Esophagus (tissue), 2 donors: ENCODE results near the gene ONECUT1. TPM values are rescaled to one million over a fixed set of nuclear protein-coding genes. Genes with fewer than 3 reads are reported as not detected.

Experiments used
- H3K27ac ChIP-seq, 2 donors: one replicate each; pipeline ENCODE4 v1.5.1; 2013; ENCODE audit warnings: low read depth in 2 of 2, mild to moderate bottlenecking in 2 of 2, inconsistent platforms in 1 of 2, low read length in 1 of 2, moderate library complexity in 1 of 2
- H3K27me3 ChIP-seq, 2 donors: one replicate each; pipeline ENCODE4 v1.6.1; 2013; ENCODE audit warnings: low read length in 2 of 2, control low read depth in 1 of 2, mild to moderate bottlenecking in 1 of 2; ENCODE audit not compliant: insufficient read depth in 2 of 2, control insufficient read depth in 1 of 2
- H3K36me3 ChIP-seq, 2 donors: one replicate each; pipeline ENCODE4 v1.6.1; 2013; ENCODE audit warnings: low read length in 1 of 2; ENCODE audit not compliant: control insufficient read depth in 2 of 2, insufficient read depth in 2 of 2
- H3K4me1 ChIP-seq, 2 donors: one replicate each; pipeline ENCODE4 v1.6.1; 2013; ENCODE audit warnings: low read length in 1 of 2; ENCODE audit not compliant: control insufficient read depth in 2 of 2, insufficient read depth in 2 of 2
- H3K4me3 ChIP-seq, 2 donors: one replicate each; pipeline ENCODE4 v1.5.1; 2013; ENCODE audit warnings: low read length in 2 of 2, mild to moderate bottlenecking in 2 of 2, low read depth in 1 of 2, moderate library complexity in 1 of 2
- H3K9me3 ChIP-seq, 2 donors: one replicate each; pipeline ENCODE4 v1.6.1; 2013; ENCODE audit warnings: mild to moderate bottlenecking in 2 of 2, low read depth in 1 of 2, low read length in 1 of 2, moderate library complexity in 1 of 2; ENCODE audit not compliant: control insufficient read depth in 2 of 2, insufficient read depth in 1 of 2
- WGBS, 2 donors: extraction: QIAGEN DNeasy Blood & Tissue Kit; methylation state at CpG; one replicate each; pipeline ENCODE4 v1.1.7; 2013; 5-methylcytosine and 5-hydroxymethylcytosine counted together
- polyA plus RNA-seq, 2 donors: library from polyadenylated mRNA; stranded (reverse); fragments of 200-250 nt; gene quantifications; one replicate each; pipeline ENCODE4 v1.2.3, GENCODE V29; 2013
- donor health status: healthy with polysubstance abuse.
- donor health status: Bipolar disorder and iron deficiency.

ONECUT1 gene
- polyA plus RNA-seq, 2 donors = not detected

GRCh38 chr15:52760562-52760961 lies 29.6 kb downstream of the ONECUT1 start:
- H3K4me3 ChIP-seq = no peak overlapping the region
- 67 to 73% methylated on average over 1 of the region's 1 CpG for WGBS, 2 donors
- H3K9me3 ChIP-seq = no peaks in the 10 kb centered on the region

DNA sequence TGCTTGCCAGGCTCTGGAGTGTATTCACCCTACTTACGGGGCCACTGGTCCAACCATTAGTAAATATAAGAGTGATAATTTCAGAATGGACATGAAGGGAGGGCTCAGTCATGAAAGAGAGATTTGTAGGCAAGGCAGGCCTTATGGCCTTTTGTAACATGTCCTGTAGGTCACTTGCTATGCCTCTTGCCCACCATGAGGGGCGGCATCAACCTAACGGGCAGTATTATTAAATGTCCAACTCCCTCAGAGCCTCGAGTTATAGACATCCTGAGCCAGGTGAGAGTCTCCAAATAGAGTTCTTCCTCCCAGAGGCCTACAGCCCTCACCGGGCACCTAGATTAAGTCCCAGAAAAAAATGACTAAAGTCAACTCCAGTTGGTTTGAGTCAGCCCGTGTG lies 30.2 kb downstream of the ONECUT1 start:
- 88 to 91% methylated on average over 6 of the region's 6 CpGs for WGBS, 2 donors
- Histone ChIP-seq H3K27me3 (peaks cover 0 to 5% of the 10 kb centered on the region in 2 donors), H3K36me3 (no peaks in the 10 kb centered on the region), H3K27ac (no peak overlapping the region), H3K9me3 (no peaks in the 10 kb centered on the region), H3K4me3 (no peak overlapping the region), H3K4me1 (no peaks in the 10 kb centered on the region)

More at GRCh38 chr15:52760562-52760961, 29.6 kb downstream of the ONECUT1 start:
- peaks cover 0 to 5% of the 10 kb centered on the region in 2 donors for H3K27me3 ChIP-seq
- no peaks in the 10 kb centered on the region for H3K4me1 ChIP-seq
- H3K36me3 ChIP-seq = no peaks in the 10 kb centered on the region
- H3K27ac ChIP-seq = no peak overlapping the region

DNA sequence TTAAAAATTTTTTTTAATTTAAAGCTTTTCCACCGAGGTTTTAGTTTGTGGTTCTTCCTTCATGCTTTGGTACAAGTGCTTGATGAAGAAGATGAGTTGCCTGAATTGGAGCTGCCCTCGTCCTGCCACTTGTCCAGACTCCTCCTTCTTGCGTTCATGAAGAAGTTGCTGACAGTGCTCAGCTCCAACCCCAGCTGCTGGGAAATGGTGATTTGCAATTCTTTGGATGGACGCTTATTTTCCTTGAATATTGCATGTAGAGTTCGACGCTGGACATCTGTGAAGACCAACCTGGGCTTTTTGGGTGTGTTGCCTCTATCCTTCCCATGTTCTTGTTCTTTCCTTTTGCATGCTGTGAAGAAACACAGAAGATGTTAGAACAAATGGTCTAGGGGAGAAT lies 32.6 kb downstream of the ONECUT1 start:
- Histone ChIP-seq H3K4me1 (no peaks in the 10 kb centered on the region), H3K36me3 (no peaks in the 10 kb centered on the region), H3K27ac (no peak overlapping the region), H3K27me3 (peaks cover 0 to 5% of the 10 kb centered on the region in 2 donors), H3K9me3 (no peaks in the 10 kb centered on the region), H3K4me3 (no peak overlapping the region)
- WGBS, 2 donors = 84 to 91% methylated on average over 6 of the region's 6 CpGs

DNA sequence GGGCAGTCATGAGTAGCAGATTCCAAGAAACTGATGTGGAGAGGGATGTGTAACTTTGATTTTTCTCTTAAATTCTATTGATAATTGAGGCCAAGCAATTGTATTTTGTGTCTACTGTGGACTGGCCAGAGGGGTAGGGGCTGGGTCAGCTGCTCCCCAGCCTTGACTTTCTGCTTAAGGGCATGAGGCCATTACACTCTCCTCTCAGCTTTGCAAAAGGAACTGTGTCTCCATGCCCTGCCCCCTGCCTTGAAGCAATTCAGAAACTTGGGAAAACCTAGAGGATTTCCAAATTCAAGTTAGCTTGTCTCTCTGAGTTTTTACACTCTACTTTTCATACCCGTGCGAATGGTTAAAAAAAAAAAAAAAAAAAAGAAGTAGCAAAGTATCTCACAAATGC lies 38.6 kb downstream of the ONECUT1 start:
- 84 to 91% methylated on average over 2 of the region's 2 CpGs for WGBS, 2 donors
- no peak overlapping the region for H3K27ac ChIP-seq
- no peaks in the 10 kb centered on the region for H3K9me3 ChIP-seq
- no peaks in the 10 kb centered on the region for H3K4me1 ChIP-seq
- no peaks in the 10 kb centered on the region for H3K36me3 ChIP-seq
- H3K4me3 ChIP-seq = no peak overlapping the region
- no peaks in the 10 kb centered on the region for H3K27me3 ChIP-seq

DNA sequence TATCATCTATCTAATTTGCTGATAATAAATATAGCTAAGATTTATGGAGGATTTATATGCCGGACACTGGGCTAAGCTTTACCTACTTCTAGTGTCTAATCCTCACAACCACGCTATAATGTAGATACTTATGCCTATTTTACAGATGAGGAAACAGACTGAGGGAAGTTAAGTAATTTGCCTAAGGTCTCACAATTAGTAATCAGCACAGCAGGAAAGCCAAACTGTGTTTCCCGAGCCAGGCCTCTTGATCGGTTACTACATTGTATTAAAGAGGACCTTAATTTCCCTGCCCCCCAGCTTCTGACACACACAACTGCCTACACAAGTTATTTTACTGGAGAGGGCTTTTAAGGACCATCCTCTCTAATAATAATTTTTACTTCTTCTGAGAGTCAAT lies 40.9 kb downstream of the ONECUT1 start:
- Histone ChIP-seq H3K36me3 (no peaks in the 10 kb centered on the region), H3K4me3 (no peak overlapping the region), H3K4me1 (no peaks in the 10 kb centered on the region), H3K27ac (no peak overlapping the region), H3K9me3 (no peaks in the 10 kb centered on the region), H3K27me3 (no peaks in the 10 kb centered on the region)
- 65 to 67% methylated on average over 4 of the region's 4 CpGs for WGBS, 2 donors

- no peaks in the 10 kb centered on the region for H3K4me1 ChIP-seq
- H3K27me3 ChIP-seq = no peaks in the 10 kb centered on the region
- 75 to 84% methylated on average over 6 of the region's 6 CpGs for WGBS, 2 donors
- no peak overlapping the region for H3K27ac ChIP-seq
- no peaks in the 10 kb centered on the region for H3K9me3 ChIP-seq
- no peak overlapping the region for H3K4me3 ChIP-seq
- H3K36me3 ChIP-seq = no peaks in the 10 kb centered on the region
Measured at GRCh38 chr15:52746162-52746757, 43.9 kb downstream of the ONECUT1 start.

DNA sequence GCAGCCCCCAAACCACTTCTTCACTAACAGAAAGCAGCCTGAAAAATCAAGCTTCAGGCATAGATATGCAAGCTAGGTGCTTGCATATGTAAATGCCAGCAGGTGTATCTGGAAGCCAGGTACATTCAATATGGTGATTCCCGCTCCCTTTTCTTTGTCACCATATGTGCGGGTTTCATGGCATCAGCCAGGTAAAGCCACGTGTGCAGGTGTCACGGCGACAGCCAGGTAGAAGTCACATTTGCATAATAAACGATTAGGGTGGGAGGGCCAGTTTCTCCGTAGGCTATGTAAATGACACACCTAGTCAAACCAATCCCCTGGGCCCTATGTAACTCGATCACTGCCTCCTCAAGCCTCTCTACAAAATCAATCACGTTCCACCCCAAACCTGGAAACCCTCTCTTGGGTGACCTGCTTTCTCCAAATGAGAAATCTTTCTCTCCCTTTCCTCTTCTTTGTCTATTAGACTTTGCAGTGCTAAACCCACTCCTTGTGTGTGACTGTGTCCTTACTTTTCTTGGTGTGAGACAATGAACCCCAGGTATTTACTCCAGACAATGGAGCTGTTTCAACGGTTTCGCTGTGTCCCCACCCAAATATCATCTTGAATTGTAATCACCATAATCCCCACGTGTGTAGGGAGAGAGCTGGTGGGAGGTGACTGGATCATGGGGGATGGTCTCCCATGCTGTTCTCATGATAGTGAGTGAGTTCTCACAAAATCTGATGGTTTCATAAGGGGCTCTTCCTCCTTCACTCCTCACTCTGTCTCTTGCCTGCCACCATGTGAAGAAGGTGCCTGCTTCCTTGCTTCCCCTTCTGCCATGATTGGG lies 44.6 kb downstream of the ONECUT1 start:
- Histone ChIP-seq H3K36me3 (no peaks in the 10 kb centered on the region), H3K27ac (no peak overlapping the region), H3K9me3 (no peaks in the 10 kb centered on the region), H3K4me1 (no peaks in the 10 kb centered on the region), H3K4me3 (no peak overlapping the region), H3K27me3 (no peaks in the 10 kb centered on the region)
- 67 to 69% methylated on average over 12 of the region's 12 CpGs for WGBS, 2 donors

- 63 to 79% methylated on average over 4 of the region's 4 CpGs for WGBS, 2 donors
- H3K27ac ChIP-seq = no peak overlapping the region
Measured at GRCh38 chr15:52738311-52738710, 51.8 kb downstream of the ONECUT1 start.

GRCh38 chr15:52737720-52738119 lies 52.4 kb downstream of the ONECUT1 start:
- H3K9me3 ChIP-seq = no peaks in the 10 kb centered on the region
- no peaks in the 10 kb centered on the region for H3K27me3 ChIP-seq
- WGBS, 2 donors = 57 to 72% methylated on average over 3 of the region's 3 CpGs
- no peaks in the 10 kb centered on the region for H3K4me1 ChIP-seq
- no peak overlapping the region for H3K4me3 ChIP-seq
- no peaks in the 10 kb centered on the region for H3K36me3 ChIP-seq
- no peak overlapping the region for H3K27ac ChIP-seq

More at GRCh38 chr15:52738311-52738710, 51.8 kb downstream of the ONECUT1 start:
- Histone ChIP-seq H3K9me3 (no peaks in the 10 kb centered on the region), H3K36me3 (no peaks in the 10 kb centered on the region), H3K27me3 (no peaks in the 10 kb centered on the region), H3K4me1 (no peaks in the 10 kb centered on the region), H3K4me3 (no peak overlapping the region)
